CD14-positive monocyte (primary cell): ENCODE results near the gene CYBB. TPM values are rescaled to one million over a fixed set of nuclear protein-coding genes. Genes with fewer than 3 reads are reported as not detected.

Source experiments
- DNase-seq, 3 donors: peaks; one replicate each; pipeline ENCODE4 v3.0.0-alpha.2; 2011 to 2022
- H2AFZ ChIP-seq: 2 replicates; pipeline ENCODE4 v1.6.0; 2012; ENCODE audit warnings: mild to moderate bottlenecking, low read depth, low read length, inconsistent platforms; ENCODE audit not compliant: insufficient read depth, poor library complexity, severe bottlenecking
- H3K27ac ChIP-seq, 2 donors: 1 replicate in 1 of 2; 2 replicates in 1 of 2; pipeline ENCODE4 v1.5.1; 2012 to 2013; ENCODE audit warnings: low read length in 2 of 2, control low read depth in 1 of 2, inconsistent platforms in 1 of 2, low read depth in 1 of 2, mild to moderate bottlenecking in 1 of 2
- H3K27me3 ChIP-seq, 2 donors: one replicate each; pipeline versions ENCODE4 v1.6.0 to v1.6.1; 2011 to 2013; ENCODE audit warnings: low read length in 2 of 2; ENCODE audit not compliant: control insufficient read depth in 2 of 2, insufficient read depth in 2 of 2
- H3K36me3 ChIP-seq, 2 donors: replicated peaks in 1 of 2; 1 replicate in 1 of 2; 2 replicates in 1 of 2; pipeline versions ENCODE4 v1.5.1 to v1.6.1; 2012 to 2013; ENCODE audit warnings: low read length in 2 of 2, control low read depth in 1 of 2, inconsistent platforms in 1 of 2, mild to moderate bottlenecking in 1 of 2; ENCODE audit not compliant: insufficient read depth in 2 of 2, control insufficient read depth in 1 of 2
- H3K4me1 ChIP-seq, 2 donors: 1 replicate in 1 of 2; 2 replicates in 1 of 2; pipeline versions ENCODE4 v1.5.1 to v1.6.1; 2012 to 2013; ENCODE audit warnings: low read length in 2 of 2, control low read depth in 1 of 2, inconsistent platforms in 1 of 2, mild to moderate bottlenecking in 1 of 2, moderate library complexity in 1 of 2; ENCODE audit not compliant: insufficient read depth in 2 of 2, control insufficient read depth in 1 of 2
- H3K4me2 ChIP-seq: replicated peaks from 2 replicates; pipeline ENCODE3; 2012; ENCODE audit warnings: low read length, moderate library complexity, mild to moderate bottlenecking; ENCODE audit not compliant: poor library complexity, severe bottlenecking; ENCODE audit errors: extremely low read depth
- H3K4me3 ChIP-seq, 3 experiments: fragments of 200-600 bp in 1 of 3; sonication (generic) in 1 of 3; replicated peaks in 1 of 3; 1 replicate in 2 of 3; 2 replicates in 1 of 3; pipeline ENCODE4 v1.5.1; 2011 to 2013; ENCODE audit warnings: low read length in 3 of 3, mild to moderate bottlenecking in 3 of 3, control low read depth in 2 of 3, low read depth in 2 of 3, inconsistent platforms in 1 of 3, moderate library complexity in 1 of 3
- H3K79me2 ChIP-seq: 2 replicates; pipeline ENCODE4 v1.6.0; 2012; ENCODE audit warnings: mild to moderate bottlenecking, control low read depth, inconsistent platforms, low read length, moderate library complexity; ENCODE audit not compliant: insufficient read depth
- H3K9ac ChIP-seq: 2 replicates; pipeline ENCODE4 v1.6.0; 2017; ENCODE audit warnings: low read length, mild to moderate bottlenecking; ENCODE audit not compliant: insufficient read depth, poor library complexity, severe bottlenecking
- H3K9me3 ChIP-seq, 2 donors: replicated peaks in 1 of 2; 1 replicate in 1 of 2; 2 replicates in 1 of 2; pipeline versions ENCODE4 v1.5.1 to v1.6.1; 2012 to 2013; ENCODE audit warnings: low read length in 2 of 2, control low read depth in 1 of 2; ENCODE audit not compliant: control insufficient read depth in 1 of 2, insufficient read depth in 1 of 2
- H4K20me1 ChIP-seq: 2 replicates; pipeline ENCODE4 v1.6.0; 2012; ENCODE audit warnings: mild to moderate bottlenecking, low read length, control low read depth, moderate library complexity; ENCODE audit not compliant: insufficient read depth
- H3K27ac Mint-ChIP-seq, 7 donors: one replicate each; pipeline ENCODE4 v1.8.0; 2020; ENCODE audit warnings: mild to moderate bottlenecking in 7 of 7, mixed read lengths in 7 of 7, moderate library complexity in 6 of 7, inconsistent platforms in 2 of 7
- H3K27me3 Mint-ChIP-seq, 3 donors: one replicate each; pipeline ENCODE4 v1.8.0; 2021 to 2022; ENCODE audit warnings: low read depth in 3 of 3, mild to moderate bottlenecking in 3 of 3, mixed read lengths in 3 of 3, moderate library complexity in 3 of 3, inconsistent platforms in 1 of 3
- H3K36me3 Mint-ChIP-seq, 2 donors: one replicate each; pipeline ENCODE4 v1.8.0; 2020; ENCODE audit warnings: mixed read lengths in 2 of 2, inconsistent platforms in 1 of 2, mild to moderate bottlenecking in 1 of 2
- H3K4me1 Mint-ChIP-seq: one replicate; pipeline ENCODE4 v1.8.0; 2020; ENCODE audit warnings: mild to moderate bottlenecking, mixed read lengths
- H3K4me3 Mint-ChIP-seq, 2 donors: one replicate each; pipeline ENCODE4 v1.8.0; 2020; ENCODE audit warnings: mild to moderate bottlenecking in 2 of 2, mixed read lengths in 2 of 2, moderate library complexity in 1 of 2
- H3K9me3 Mint-ChIP-seq, 7 donors: one replicate each; pipeline ENCODE4 v1.8.0; 2020 to 2022; ENCODE audit warnings: mixed read lengths in 7 of 7, mild to moderate bottlenecking in 6 of 7, moderate library complexity in 6 of 7, inconsistent platforms in 2 of 7
- WGBS: methylation state at CpG from one replicate; pipeline ENCODE4 v1.1.5; 2013; ENCODE audit warnings: missing lambda C conversion rate; ENCODE audit not compliant: insufficient coverage; 5-methylcytosine and 5-hydroxymethylcytosine counted together
- intact Hi-C, 2 donors: fragments of 100-400 bp; cut with micrococcal nuclease; formaldehyde crosslinking; loops; one replicate each; pipeline versions ENCODE4 v1.15.0 to v1.15.1; 2023
- polyA plus RNA-seq, 3 donors: library from polyadenylated mRNA; depleted of rRNA in 1 of 3; unstranded in 2 of 3; stranded (reverse) in 1 of 3; fragments of 300-500 nt in 2 of 3; fragments of >200 nt in 1 of 3; fragmentation: Illumina TruSeq in 2 of 3; gene quantifications; 1 replicate in 2 of 3; 2 replicates in 1 of 3; pipeline ENCODE4 v1.2.3, GENCODE V29; 2012 to 2021
- TF ChIP-seq, protein P1 (sequence below): fragments of 200-600 bp; IDR thresholded peaks from one replicate; pipeline ENCODE4 v1.8.0; 2022; ENCODE audit warnings: antibody characterized with exemption, mild to moderate bottlenecking

The CYBB gene
- polyA plus RNA-seq, 3 donors = 328 to 851 (median 842) TPM

- Mint-ChIP-seq H3K4me1 (peaks cover 28% of the 10 kb centered on the region), H3K36me3 (no peaks in the 10 kb centered on the region), H3K27ac (peak overlapping the region in 2 of 7 donors; percentile 5 to 36), H3K9me3 (peaks cover 0 to 3% (median 2%) of the 10 kb centered on the region in 7 donors), H3K4me3 (no peak overlapping the region), H3K27me3 (peaks cover 0 to 2% (median 0%) of the 10 kb centered on the region in 3 donors)
- H3K9me3 ChIP-seq = no peaks in the 10 kb centered on the region
- peaks cover 72 to 88% of the 10 kb centered on the region in 2 donors for H3K4me1 ChIP-seq
- intact Hi-C loops = no loop called here
- H2AFZ ChIP-seq = no peak overlapping the region
- H3K79me2 ChIP-seq = peaks cover 3% of the 10 kb centered on the region
- DNase-seq = peak in 1 of 3 donors; percentile 27
- no peaks in the 10 kb centered on the region for H3K27me3 ChIP-seq
- no peak overlapping the region for H3K4me2 ChIP-seq
- H3K36me3 ChIP-seq = no peaks in the 10 kb centered on the region
- H3K27ac ChIP-seq = no peak overlapping the region
- TF ChIP-seq, protein P1, sequence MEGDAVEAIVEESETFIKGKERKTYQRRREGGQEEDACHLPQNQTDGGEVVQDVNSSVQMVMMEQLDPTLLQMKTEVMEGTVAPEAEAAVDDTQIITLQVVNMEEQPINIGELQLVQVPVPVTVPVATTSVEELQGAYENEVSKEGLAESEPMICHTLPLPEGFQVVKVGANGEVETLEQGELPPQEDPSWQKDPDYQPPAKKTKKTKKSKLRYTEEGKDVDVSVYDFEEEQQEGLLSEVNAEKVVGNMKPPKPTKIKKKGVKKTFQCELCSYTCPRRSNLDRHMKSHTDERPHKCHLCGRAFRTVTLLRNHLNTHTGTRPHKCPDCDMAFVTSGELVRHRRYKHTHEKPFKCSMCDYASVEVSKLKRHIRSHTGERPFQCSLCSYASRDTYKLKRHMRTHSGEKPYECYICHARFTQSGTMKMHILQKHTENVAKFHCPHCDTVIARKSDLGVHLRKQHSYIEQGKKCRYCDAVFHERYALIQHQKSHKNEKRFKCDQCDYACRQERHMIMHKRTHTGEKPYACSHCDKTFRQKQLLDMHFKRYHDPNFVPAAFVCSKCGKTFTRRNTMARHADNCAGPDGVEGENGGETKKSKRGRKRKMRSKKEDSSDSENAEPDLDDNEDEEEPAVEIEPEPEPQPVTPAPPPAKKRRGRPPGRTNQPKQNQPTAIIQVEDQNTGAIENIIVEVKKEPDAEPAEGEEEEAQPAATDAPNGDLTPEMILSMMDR = no peak
- H4K20me1 ChIP-seq = no peaks in the 10 kb centered on the region
- no peak overlapping the region for H3K9ac ChIP-seq
- no peak overlapping the region for H3K4me3 ChIP-seq
Observed at GRCh38 chrX:37757082-37757481, 22.8 kb upstream of the CYBB start.

DNA sequence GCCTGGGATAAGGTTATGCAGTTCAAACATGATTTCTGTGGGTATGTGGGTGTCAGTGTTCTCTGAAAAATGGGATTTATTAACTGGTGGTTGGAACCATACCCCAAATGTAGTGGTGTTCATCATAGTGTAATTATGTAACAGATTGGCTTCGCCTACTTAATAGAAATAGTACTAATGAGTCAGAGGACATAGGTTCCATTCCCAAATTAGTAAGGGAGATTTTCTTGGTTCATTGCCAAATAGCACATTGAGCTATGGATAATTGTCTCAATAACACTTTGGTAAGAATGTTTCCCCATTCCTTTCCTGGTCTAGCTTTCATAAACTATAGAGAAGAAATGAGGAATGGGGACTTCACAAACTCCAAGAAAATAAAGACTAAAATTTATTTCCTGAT, 20.5 kb upstream of the CYBB start:
- Histone ChIP-seq H3K9ac (no peak overlapping the region), H3K27me3 (no peaks in the 10 kb centered on the region), H4K20me1 (no peaks in the 10 kb centered on the region), H2AFZ (no peak overlapping the region), H3K4me3 (no peak overlapping the region), H3K4me2 (no peak overlapping the region), H3K4me1 (peaks cover 65 to 87% of the 10 kb centered on the region in 2 donors), H3K36me3 (no peaks in the 10 kb centered on the region), H3K27ac (no peak overlapping the region), H3K9me3 (no peaks in the 10 kb centered on the region), H3K79me2 (no peaks in the 10 kb centered on the region)
- peaks cover 0 to 2% (median 0%) of the 10 kb centered on the region in 3 donors for H3K27me3 Mint-ChIP-seq
- no peak overlapping the region for H3K4me3 Mint-ChIP-seq
- no peaks in the 10 kb centered on the region for H3K9me3 Mint-ChIP-seq
- WGBS = no CpG with 5 or more reads among the region's 1 CpG
- H3K36me3 Mint-ChIP-seq = no peaks in the 10 kb centered on the region
- H3K4me1 Mint-ChIP-seq = peaks cover 34% of the 10 kb centered on the region
- no peak for DNase-seq
- intact Hi-C loops = no loop called here
- TF ChIP-seq, protein P1 = no peak
- H3K27ac Mint-ChIP-seq = no peak overlapping the region
